ENCODE measurements around the gene TNFSF13B. TPM values are rescaled to one million over a fixed set of nuclear protein-coding genes. Genes with fewer than 3 reads are reported as not detected.
"Not testable (repeated sequence)": the region's sequence is repeated elsewhere in the genome, so short reads cannot be mapped to it uniquely, and the experiment has no call there.

Gene TNFSF13B
- polyA plus RNA-seq (2013, experiment 1 of 2; ENCODE audit: insufficient read length), result 0.28 TPM
- polyA plus RNA-seq (2013, experiment 2 of 2; ENCODE audit: insufficient read length), result 0.36 TPM

DNA sequence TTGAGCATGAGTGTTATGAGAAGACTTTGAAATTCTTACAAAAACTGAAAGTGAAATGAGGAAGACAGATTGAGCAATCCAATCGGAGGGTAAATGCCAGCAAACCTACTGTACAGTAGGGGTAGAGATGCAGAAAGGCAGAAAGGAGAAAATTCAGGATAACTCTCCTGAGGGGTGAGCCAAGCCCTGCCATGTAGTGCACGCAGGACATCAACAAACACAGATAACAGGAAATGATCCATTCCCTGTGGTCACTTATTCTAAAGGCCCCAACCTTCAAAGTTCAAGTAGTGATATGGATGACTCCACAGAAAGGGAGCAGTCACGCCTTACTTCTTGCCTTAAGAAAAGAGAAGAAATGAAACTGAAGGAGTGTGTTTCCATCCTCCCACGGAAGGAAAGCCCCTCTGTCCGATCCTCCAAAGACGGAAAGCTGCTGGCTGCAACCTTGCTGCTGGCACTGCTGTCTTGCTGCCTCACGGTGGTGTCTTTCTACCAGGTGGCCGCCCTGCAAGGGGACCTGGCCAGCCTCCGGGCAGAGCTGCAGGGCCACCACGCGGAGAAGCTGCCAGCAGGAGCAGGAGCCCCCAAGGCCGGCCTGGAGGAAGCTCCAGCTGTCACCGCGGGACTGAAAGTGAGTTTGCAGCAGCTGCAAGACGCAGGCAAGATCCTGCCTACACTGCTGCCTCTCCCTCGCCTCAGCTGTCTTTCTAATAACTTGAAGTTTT, at the start of gene TNFSF13B:
TNFSF13B (plus strand) TSS at position 118 of the 728 bp plus-strand sequence; CDS start at position 296, 178 bp downstream.
- DNase-seq, result peak; percentile 16

- DNase-seq, result no peak
Observed at GRCh38 chr13:108220041-108220440, 49.5 kb upstream of the TNFSF13B start.

DNA sequence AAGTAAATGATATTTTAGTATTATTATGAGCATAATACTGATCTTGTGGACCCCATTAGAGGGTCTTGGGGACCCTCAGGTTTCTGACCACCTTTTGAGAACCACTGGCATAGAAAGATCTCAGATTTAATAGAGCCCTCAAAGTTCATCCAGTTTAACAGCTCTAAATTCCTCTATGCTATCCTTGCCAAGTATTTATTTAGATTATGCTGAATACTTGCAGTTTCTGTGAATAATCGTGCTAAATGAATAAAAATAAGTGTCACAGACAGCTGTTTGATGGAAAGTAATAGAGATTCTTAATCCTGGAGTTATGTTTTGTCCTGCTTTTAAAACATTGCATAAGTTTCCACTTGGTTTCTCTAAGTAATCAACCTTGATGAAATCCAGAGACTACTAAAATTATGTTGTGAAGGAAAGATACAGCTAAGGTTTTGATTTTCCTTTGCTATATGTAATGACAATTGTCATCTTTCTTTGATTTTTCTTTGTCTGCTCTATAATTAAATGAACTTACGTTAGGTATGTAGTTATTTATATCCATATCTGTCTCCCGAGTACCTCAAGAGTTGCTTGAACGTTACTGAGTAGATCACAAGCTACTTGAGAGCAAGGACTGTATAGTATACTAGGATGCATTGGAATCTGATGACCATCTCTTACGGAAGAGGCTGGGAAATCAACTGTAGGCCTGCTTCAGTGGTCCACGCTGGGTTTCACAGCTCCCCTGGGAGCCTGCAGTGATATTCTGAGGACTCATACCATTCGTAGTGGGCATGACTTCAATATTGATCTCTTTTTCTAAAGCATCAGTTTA, 45.6 kb upstream of the TNFSF13B start:
- DNase-seq, result no peak

DNA sequence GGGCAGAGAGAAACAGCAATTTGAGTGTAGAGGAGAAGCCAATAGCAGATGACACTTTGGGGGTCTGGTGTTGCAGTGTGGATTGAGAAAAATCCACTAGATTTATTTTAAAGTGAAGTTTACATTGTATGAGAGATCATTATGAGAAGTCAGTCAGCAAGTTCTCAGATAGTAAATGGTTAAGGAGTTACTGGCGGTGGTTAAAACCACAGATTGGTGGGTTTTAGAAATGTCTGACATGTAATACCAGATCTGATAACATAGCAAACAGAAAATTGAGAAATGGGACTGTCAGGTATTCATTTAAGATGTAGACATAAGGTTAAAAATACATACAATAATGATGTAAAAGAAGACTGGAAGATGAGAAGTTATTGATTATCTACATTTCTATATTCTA, 44.1 kb upstream of the TNFSF13B start:
- DNase-seq, result no peak

- no peak for DNase-seq
Observed at GRCh38 chr13:108226184-108226583, 43.3 kb upstream of the TNFSF13B start.

DNA sequence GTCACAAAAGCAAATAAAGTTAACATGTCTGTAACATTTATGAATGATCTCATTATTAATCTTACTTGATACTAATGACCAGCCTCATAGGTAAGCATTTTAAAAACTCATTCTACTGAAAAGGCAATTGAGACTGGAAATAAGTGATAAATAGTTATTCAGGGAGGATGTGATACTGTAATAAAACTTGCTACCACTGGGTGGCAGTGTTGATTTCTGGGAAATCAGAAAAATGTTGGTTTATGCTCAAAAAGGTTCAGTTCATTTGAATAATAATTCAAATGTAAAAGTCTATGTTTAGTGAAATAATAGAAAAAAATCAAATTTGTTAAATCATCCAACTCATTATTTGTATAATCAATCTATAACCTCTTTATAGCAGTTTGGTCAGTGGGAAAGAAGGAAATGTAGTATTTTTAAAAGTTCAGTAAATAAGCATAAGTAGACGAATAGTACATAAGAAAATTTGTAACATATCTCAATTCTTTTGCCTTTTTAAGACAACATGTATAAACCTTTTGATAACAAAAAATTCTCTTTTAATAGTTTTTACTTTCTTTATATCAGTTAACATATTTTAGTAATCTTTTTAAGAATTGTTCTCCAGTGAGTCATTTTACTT, 41.8 kb upstream of the TNFSF13B start:
- DNase-seq, result peak; percentile 16

- DNase-seq, result no peak
Observed at GRCh38 chr13:108230377-108230776, 39.1 kb upstream of the TNFSF13B start.

DNA sequence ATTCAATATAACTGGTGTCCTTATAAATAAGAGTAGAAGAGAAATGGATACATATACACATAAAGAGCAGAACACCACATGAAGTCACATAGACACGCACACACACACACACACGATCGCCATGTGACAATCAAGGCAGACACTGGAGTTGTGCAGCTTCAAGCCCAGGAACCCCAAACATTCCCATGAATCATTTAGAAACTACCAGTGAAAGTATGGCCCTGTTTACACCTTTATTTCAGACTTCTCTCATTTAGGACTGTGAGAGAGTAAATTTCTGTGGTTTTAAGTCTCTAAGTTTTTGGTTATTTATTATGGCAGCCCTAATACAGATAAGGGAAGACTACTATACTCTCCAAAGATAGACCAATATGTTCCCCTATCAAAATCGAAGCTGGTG, 20.4 kb upstream of the TNFSF13B start:
- DNase-seq, result no peak

DNA sequence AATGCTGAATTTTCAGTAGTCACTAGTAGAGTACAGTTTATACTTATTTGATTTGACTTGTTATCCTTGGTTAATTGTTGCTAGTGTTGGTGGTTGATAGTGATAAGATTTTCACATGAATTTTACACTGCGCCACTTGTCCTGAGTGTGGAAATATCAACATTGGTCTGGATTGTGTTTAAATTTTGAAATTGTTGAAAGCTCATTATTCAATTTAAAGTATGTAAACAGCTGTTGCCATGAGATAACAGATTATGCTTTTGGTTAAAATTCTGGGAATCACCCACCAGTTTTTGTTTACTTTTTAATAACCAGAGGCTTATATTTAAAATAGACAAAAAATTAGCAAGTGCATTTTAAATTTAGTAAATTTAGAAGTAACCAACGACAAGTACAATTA, 12.3 kb upstream of the TNFSF13B start:
- no peak for DNase-seq

DNA sequence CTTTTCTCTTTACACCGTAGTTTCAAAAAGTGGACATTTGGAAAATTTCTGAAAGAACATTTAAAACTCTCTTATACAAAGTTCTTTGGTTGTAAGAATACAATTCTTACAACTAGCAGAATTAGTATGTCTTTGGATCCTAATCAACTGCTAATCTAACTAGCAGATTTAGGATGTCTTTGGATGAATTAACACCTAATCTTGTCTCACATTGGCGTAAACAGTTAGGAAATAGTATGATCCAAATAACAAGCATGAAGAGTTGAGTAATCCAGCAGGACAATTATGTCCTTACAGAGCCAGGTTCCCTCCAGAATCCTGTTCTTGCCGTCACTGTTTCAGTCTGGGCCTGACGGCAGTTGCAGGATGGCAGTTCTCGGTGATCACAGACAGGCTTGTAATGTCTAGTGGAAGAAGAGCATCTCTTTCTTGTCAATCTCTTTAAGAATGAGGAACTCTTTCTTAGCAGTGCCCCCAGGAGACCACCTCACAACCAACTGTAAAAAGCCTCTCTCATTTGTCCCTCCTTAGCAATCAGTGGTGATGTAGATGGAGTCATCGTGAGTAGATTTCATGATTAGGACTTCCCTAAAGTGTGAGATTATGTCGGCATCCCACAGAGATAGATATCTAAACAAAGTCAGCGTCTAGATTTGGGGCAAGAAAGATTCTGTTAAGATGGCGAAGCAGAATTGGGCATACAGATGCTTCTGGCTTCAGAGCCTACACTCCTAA, 5.7 kb upstream of the TNFSF13B start:
- DNase-seq, result no peak

GRCh38 chr13:108266321-108266990, 3.1 kb upstream of the TNFSF13B start:
- no peak for DNase-seq

- DNase-seq, result no peak
Observed at GRCh38 chr13:108267347-108267746, 2.2 kb upstream of the TNFSF13B start.

DNA sequence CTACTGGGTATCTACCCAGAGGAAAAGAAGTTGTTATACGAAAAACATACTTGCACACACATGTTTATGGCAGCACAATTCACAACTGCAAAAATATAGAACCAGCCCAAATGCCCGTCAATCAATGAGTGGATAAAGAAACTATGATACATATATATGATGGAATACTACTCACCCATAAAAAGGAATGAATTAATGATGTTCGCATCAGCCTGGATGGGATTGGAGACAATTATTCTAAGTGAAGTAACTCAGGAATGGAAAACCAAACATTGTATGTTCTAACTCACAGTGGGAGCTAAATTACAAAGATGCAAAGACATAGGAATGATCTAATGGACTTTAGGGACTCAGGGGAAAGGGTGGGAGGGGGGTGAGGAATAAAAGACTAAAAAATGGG, 1.7 kb upstream of the TNFSF13B start:
- not testable (repeated sequence) for DNase-seq

DNA sequence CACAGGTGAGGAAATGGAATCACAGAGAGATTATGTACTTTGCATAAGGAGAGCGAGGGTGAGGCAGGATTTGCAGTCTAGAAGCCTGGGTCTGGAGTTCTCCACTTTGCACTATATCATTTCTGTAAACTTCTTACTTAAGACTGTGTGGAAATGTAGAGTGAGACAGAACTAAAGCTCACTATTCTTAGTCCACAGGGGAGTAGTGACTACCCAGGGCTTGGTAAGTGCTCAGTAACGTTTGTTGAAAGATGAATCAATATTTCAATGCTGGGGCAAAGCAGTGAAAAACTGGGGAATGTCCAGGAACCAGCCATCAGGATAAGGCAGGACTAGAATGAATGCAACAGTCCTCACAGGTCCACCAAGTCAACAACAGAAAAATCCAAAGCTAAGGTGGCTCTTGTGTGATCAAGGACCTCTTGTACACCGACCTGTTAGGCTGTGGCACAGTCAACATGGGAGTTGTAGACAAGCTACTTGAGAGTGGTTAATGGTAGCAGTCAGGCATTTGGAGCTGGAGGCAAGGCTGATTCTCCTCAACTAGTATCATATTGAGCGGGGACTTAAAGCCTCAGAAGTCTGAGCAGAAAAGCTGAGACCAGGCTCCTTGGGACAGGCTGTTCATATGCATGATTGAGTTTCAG, 929 bp upstream of the TNFSF13B start:
- DNase-seq, result no peak

- no peak for DNase-seq
Observed at GRCh38 chr13:108270442-108270841, 924 bp downstream of the TNFSF13B start.

GRCh38 chr13:108272333-108272732, 2.8 kb downstream of the TNFSF13B start:
- no peak for DNase-seq

DNA sequence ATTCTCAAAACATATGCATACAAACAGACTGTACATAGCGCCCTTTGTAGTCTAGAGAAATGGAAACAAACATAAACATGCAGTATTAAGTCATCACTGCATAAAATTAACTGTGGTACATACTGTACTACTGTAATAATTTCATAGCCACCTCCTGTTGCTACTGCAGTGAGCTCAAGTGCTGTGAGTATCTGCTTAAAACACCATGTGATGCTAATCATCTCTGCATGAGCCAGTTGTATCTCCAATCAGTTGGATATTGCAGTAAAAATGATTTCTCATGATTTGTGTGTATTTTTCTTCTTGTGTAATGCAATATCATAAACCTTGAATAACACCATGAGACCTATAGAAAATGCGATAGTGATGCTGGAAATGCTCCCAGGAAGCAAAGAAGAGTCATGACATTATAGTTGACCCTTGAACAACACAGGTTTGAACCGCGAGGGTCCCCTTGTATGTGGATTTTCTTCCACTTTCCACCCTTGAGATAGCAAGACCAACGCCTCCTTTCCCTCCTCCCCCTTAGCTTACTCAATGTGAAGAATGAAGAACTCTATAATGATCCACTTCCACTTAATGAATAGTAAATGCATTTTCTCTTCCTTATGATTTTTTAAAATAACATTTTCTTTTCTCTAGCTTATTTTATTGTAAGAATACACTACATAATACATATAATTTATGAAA, 4.1 kb downstream of the TNFSF13B start:
- no peak for DNase-seq

GRCh38 chr13:108274718-108275117, 5.2 kb downstream of the TNFSF13B start:
- DNase-seq, result no peak

DNA sequence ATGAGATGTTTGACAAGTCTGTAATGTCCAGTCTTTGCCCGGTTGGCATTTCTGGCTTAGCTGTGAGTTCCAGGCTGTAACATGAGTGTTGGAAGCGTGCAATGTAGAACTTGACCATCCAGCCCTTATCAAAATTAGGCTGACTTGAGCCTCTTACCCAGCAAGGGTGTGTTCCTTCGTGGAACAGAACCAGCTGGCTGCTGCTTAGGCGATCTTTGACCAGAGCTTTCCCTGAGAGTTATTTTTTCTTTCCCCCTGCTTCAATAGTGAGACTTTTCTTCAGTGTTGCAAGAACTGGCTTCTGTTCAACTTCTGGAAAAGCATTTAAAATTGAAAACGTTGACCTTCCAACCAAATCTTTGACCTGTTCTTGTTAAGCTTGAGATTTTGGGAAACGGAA, 6.5 kb downstream of the TNFSF13B start:
- no peak for DNase-seq

- DNase-seq, result no peak
Observed at GRCh38 chr13:108278466-108278865, 8.9 kb downstream of the TNFSF13B start.

DNA sequence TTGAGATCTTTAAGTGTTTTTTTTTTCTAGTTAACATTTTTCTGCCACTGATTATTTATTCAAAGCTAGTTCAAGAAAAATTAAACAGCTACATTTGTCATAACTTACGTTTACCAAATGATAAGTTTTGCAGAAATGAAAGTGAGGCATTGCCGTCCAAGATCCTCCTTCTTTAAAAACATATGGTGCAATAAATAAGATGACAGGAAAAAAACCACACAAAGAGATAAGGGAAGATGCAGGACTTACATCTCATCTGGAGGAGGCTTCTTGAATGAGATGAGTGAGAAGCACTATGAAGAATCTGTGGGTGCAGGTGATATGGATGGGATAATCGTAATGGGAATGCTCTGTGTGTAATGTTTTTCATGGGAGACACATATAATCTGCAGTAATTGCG, 12.4 kb downstream of the TNFSF13B start:
- no peak for DNase-seq

Data from fibroblast of skin of abdomen (primary cell).